Loucy (cell line): Measurements from ENCODE around the gene RPL41.

Experiments
- EZH2phosphoT487 ChIP-seq: fragments of 200-600 bp; IDR thresholded peaks from 2 replicates; pipeline ENCODE4 v1.6.1; 2018; ENCODE audit warnings: antibody characterized with exemption, mild to moderate bottlenecking, moderate library complexity, borderline replicate concordance
- TF ChIP-seq, protein P1 (sequence below): fragments of 200-600 bp; sonication (generic); conservative IDR thresholded peaks from 2 replicates; pipeline ENCODE4 v1.5.1; 2014; ENCODE audit warnings: mild to moderate bottlenecking, antibody characterized with exemption, low read length

- TF ChIP-seq, protein P1, sequence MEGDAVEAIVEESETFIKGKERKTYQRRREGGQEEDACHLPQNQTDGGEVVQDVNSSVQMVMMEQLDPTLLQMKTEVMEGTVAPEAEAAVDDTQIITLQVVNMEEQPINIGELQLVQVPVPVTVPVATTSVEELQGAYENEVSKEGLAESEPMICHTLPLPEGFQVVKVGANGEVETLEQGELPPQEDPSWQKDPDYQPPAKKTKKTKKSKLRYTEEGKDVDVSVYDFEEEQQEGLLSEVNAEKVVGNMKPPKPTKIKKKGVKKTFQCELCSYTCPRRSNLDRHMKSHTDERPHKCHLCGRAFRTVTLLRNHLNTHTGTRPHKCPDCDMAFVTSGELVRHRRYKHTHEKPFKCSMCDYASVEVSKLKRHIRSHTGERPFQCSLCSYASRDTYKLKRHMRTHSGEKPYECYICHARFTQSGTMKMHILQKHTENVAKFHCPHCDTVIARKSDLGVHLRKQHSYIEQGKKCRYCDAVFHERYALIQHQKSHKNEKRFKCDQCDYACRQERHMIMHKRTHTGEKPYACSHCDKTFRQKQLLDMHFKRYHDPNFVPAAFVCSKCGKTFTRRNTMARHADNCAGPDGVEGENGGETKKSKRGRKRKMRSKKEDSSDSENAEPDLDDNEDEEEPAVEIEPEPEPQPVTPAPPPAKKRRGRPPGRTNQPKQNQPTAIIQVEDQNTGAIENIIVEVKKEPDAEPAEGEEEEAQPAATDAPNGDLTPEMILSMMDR: peak; percentile 76
- TF ChIP-seq EZH2phosphoT487: no peak
These were observed 31.4 kb upstream of the RPL41 start for GRCh38 chr12:56084958-56085543.
